CD8-positive, alpha-beta memory T cell (primary cell): ENCODE measurements around the gene DQX1. TPM values are rescaled to one million over a fixed set of nuclear protein-coding genes. Genes with fewer than 3 reads are reported as not detected.
"Not testable (repeated sequence)": the region's sequence is repeated elsewhere in the genome, so short reads cannot be mapped to it uniquely, and the experiment has no call there.

Experiments
- CTCF ChIA-PET: fragments of 350-600 bp; sonication (Branson Sonifier 250); formaldehyde crosslinking; loops from one replicate; lab custom pipeline; 2021; ENCODE audit warnings: antibody characterized with exemption; lab: Charles Lee
- POLR2A ChIA-PET: fragments of 350-600 bp; sonication (Branson Sonifier 250); formaldehyde crosslinking; loops from one replicate; lab custom pipeline; 2021; ENCODE audit warnings: antibody characterized with exemption; lab: Charles Lee
- DNase-seq, 5 donors: peaks; one replicate each; pipeline versions ENCODE4 v3.0.0 to v3.0.0-alpha.2; 2020 to 2022; ENCODE audit warnings: mixed read lengths in 1 of 5
- H3K27ac ChIP-seq: one replicate; pipeline ENCODE4 v1.7.0; 2013; ENCODE audit warnings: low read depth, mild to moderate bottlenecking, low read length, moderate library complexity
- H3K27me3 ChIP-seq: 2 replicates; pipeline ENCODE4 v1.7.0; 2013; ENCODE audit warnings: low read length, mild to moderate bottlenecking; ENCODE audit not compliant: insufficient read depth, poor library complexity, severe bottlenecking
- H3K36me3 ChIP-seq: 2 replicates; pipeline ENCODE4 v1.7.0; 2013; ENCODE audit warnings: mild to moderate bottlenecking, low read length, moderate library complexity; ENCODE audit not compliant: insufficient read depth
- H3K4me1 ChIP-seq: 2 replicates; pipeline ENCODE4 v1.7.0; 2013; ENCODE audit warnings: mild to moderate bottlenecking, low read length, moderate library complexity; ENCODE audit not compliant: insufficient read depth
- H3K4me3 ChIP-seq: 2 replicates; pipeline ENCODE4 v1.7.0; 2013; ENCODE audit warnings: mild to moderate bottlenecking, low read length
- H3K9me3 ChIP-seq: 2 replicates; pipeline ENCODE4 v1.7.0; 2013; ENCODE audit warnings: mild to moderate bottlenecking, low read length
- H3K27ac Mint-ChIP-seq, 8 donors: one replicate each; pipeline ENCODE4 v1.8.0; 2020 to 2021; ENCODE audit warnings: mixed read lengths in 8 of 8, mild to moderate bottlenecking in 6 of 8, inconsistent platforms in 3 of 8, moderate library complexity in 3 of 8
- H3K27me3 Mint-ChIP-seq, 2 donors: one replicate each; pipeline ENCODE4 v1.8.0; 2020 to 2021; ENCODE audit warnings: mixed read lengths in 2 of 2, mild to moderate bottlenecking in 1 of 2, moderate library complexity in 1 of 2
- H3K36me3 Mint-ChIP-seq, 3 donors: one replicate each; pipeline ENCODE4 v1.8.0; 2020 to 2021; ENCODE audit warnings: mixed read lengths in 3 of 3, inconsistent platforms in 1 of 3, mild to moderate bottlenecking in 1 of 3
- H3K4me1 Mint-ChIP-seq, 3 donors: one replicate each; pipeline ENCODE4 v1.8.0; 2020 to 2021; ENCODE audit warnings: mixed read lengths in 3 of 3, inconsistent platforms in 1 of 3, mild to moderate bottlenecking in 1 of 3
- H3K4me3 Mint-ChIP-seq, 7 donors: one replicate each; pipeline ENCODE4 v1.8.0; 2020 to 2021; ENCODE audit warnings: mixed read lengths in 7 of 7, mild to moderate bottlenecking in 6 of 7, moderate library complexity in 4 of 7, inconsistent platforms in 2 of 7
- H3K9me3 Mint-ChIP-seq, 5 donors: one replicate each; pipeline ENCODE4 v1.8.0; 2020 to 2022; ENCODE audit warnings: mixed read lengths in 5 of 5, mild to moderate bottlenecking in 3 of 5, moderate library complexity in 2 of 5, inconsistent platforms in 1 of 5
- polyA plus RNA-seq: library from polyadenylated mRNA; unstranded; fragments of 300-500 nt; fragmentation: Illumina TruSeq; gene quantifications from one replicate; pipeline ENCODE4 v1.2.3, GENCODE V29; 2021
- total RNA-seq, 2 experiments: library from RNA; stranded (reverse); gene quantifications; one replicate each; pipeline ENCODE4 v1.2.3, GENCODE V29; 2021

DQX1 gene
- total and polyA plus RNA-seq, 3 experiments from 2014 or later = 0.51 to 0.83 TPM; not detected in 1

DNA sequence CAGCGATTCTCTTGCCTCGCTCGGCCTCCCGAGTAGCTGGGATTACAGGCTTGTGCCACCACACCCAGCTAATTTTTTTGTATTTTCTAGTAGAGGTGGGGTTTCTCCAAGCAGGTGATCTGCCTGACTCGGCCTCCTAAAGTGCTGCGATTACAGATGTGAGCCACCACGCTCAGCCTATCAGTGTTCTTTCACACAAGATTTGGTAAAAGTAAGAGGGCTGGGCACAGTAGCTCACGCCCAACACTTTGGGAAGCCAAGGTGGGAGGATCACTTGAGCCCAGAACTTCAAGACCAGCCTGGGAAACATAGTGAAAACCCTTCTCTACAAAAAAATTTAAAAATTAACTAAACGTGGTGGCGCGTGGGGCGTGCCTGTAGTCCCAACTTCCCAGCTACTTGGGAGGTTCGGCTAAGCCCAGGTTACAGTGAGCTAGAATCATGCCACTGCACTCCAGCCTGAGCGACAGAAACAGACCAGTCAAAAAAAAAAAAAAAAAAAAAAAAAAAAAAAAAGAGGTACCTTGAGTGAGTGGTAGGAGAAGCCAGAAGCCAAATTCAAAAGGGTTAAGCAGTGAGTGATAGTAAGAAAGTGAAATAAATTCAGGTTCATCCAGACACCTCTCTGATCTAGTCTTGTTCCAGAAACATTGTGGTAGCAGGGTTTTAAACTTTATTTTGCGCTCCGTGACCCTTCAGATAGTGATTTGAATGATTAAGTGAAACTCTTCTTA lies 54.5 kb downstream of the DQX1 start:
- peaks cover 22% of the 10 kb centered on the region for H3K4me1 ChIP-seq
- Mint-ChIP-seq H3K9me3 (no peaks in the 10 kb centered on the region), H3K27me3 (peaks cover 0 to 5% of the 10 kb centered on the region in 2 donors), H3K4me3 (peak overlapping the region; percentile 93 to 98 (median 96)), H3K4me1 (peaks cover 21 to 27% (median 25%) of the 10 kb centered on the region in 3 donors), H3K36me3 (peaks cover 0 to 27% (median 8%) of the 10 kb centered on the region in 3 donors), H3K27ac (peak overlapping the region; percentile 97 to 100 (median 99))
- no peak for DNase-seq
- H3K27ac ChIP-seq = peak overlapping the region; percentile 83
- H3K27me3 ChIP-seq = no peaks in the 10 kb centered on the region
- H3K9me3 ChIP-seq = no peaks in the 10 kb centered on the region
- peaks cover 5% of the 10 kb centered on the region for H3K36me3 ChIP-seq
- ChIA-PET CTCF (interaction anchor here (0.7 to 4.7 kb wide), 4 partner anchors 11 to 62 kb away, joined by 3 to 49 read pairs (median 7); partner anchors contain the start of genes CCDC142, TTC31 and WBP1), POLR2A (interaction anchor here (0.6 to 3.4 kb wide), 7 partner anchors 11 to 105 kb away, joined by 3 to 56 read pairs (median 4); partner anchors contain the start of genes C2orf81, CCDC142, INO80B and TTC31)
- H3K4me3 ChIP-seq = peak overlapping the region; percentile 95

- Mint-ChIP-seq H3K4me3 (peak overlapping the region; percentile 46 to 89 (median 58)), H3K4me1 (peaks cover 25 to 32% (median 30%) of the 10 kb centered on the region in 3 donors), H3K36me3 (peaks cover 0 to 27% (median 8%) of the 10 kb centered on the region in 3 donors), H3K27ac (peak overlapping the region; percentile 26 to 92 (median 85))
- H3K9me3 Mint-ChIP-seq, H3K27me3 Mint-ChIP-seq, H3K9me3 ChIP-seq, H3K27ac ChIP-seq, H3K27me3 ChIP-seq, H3K36me3 ChIP-seq, H3K4me3 ChIP-seq, DNase-seq: not testable (repeated sequence)
- H3K4me1 ChIP-seq = peaks cover 22% of the 10 kb centered on the region
- ChIA-PET CTCF (interaction anchor here (0.7 to 4.7 kb wide), 2 partner anchors 12 to 61 kb away, joined by 3 to 49 read pairs; partner anchors contain the start of genes CCDC142 and TTC31), POLR2A (interaction anchor here (1.2 to 3.4 kb wide), 3 partner anchors 12 to 16 kb away, joined by 4 to 56 read pairs (median 54); partner anchors contain the start of genes CCDC142, INO80B, TTC31 and WBP1)
Observed at GRCh38 chr2:74470742-74471141, 55.3 kb downstream of the DQX1 start.

Other genes starting within 250 kb of the DQX1 start
- 1 to 10 TPM; 1.8 to 1.9 TPM for gene SLC4A5, start 182.8 kb downstream of the DQX1 start, total RNA-seq
- gene SLC4A5, start 182.8 kb downstream of the DQX1 start, polyA plus RNA-seq = 0.13 TPM
- gene DCTN1, start 145.9 kb downstream of the DQX1 start, total RNA-seq = 100 to 1,000 TPM; 113 to 114 TPM
- 90.2 TPM for gene DCTN1, start 145.9 kb downstream of the DQX1 start, polyA plus RNA-seq
- 1 to 10 TPM; 2.7 to 3.2 TPM for gene C2orf81, start 104.6 kb downstream of the DQX1 start, total RNA-seq
- gene C2orf81, start 104.6 kb downstream of the DQX1 start, polyA plus RNA-seq = 2.6 TPM
- 10 to 100 TPM; 75.5 to 86.6 TPM for gene WDR54, start 104.5 kb downstream of the DQX1 start, total RNA-seq
- 55.5 TPM for gene WDR54, start 104.5 kb downstream of the DQX1 start, polyA plus RNA-seq
- gene RTKN, start 84.3 kb downstream of the DQX1 start, total RNA-seq = 1 to 10 TPM; 1.1 to 1.4 TPM
- 1.2 TPM for gene RTKN, start 84.3 kb downstream of the DQX1 start, polyA plus RNA-seq
- gene INO80B, start 71.1 kb downstream of the DQX1 start, total RNA-seq = 10 to 100 TPM; 44.1 to 44.3 TPM
- gene INO80B, start 71.1 kb downstream of the DQX1 start, polyA plus RNA-seq = 7.6 TPM
- gene WBP1, start 67.8 kb downstream of the DQX1 start, total RNA-seq = 10 to 100 TPM; 31.2 to 31.6 TPM
- 37.0 TPM for gene WBP1, start 67.8 kb downstream of the DQX1 start, polyA plus RNA-seq
- 10 to 100 TPM; 82.4 to 88.0 TPM for gene MOGS, start 60.8 kb downstream of the DQX1 start, total RNA-seq
- 48.5 TPM for gene MOGS, start 60.8 kb downstream of the DQX1 start, polyA plus RNA-seq
- 100 to 1,000 TPM; 115 to 118 TPM for gene MRPL53, start 53.6 kb downstream of the DQX1 start, total RNA-seq
- gene MRPL53, start 53.6 kb downstream of the DQX1 start, polyA plus RNA-seq = 108 TPM
- 10 to 100 TPM; 20.3 to 22.8 TPM for gene CCDC142, start 43.2 kb downstream of the DQX1 start, total RNA-seq
- 9.7 TPM for gene CCDC142, start 43.2 kb downstream of the DQX1 start, polyA plus RNA-seq
- gene TTC31, start 43.1 kb downstream of the DQX1 start, total RNA-seq = 10 to 100 TPM; 26.4 to 28.0 TPM
- gene TTC31, start 43.1 kb downstream of the DQX1 start, polyA plus RNA-seq = 20.5 TPM
- gene LBX2, start 26.6 kb downstream of the DQX1 start, total RNA-seq = under 1 TPM; 0.38 to 0.94 TPM
- gene LBX2, start 26.6 kb downstream of the DQX1 start, polyA plus RNA-seq = not detected
- gene PCGF1, start 18.5 kb downstream of the DQX1 start, total RNA-seq = 10 to 100 TPM; 29.6 to 38.7 TPM
- gene PCGF1, start 18.5 kb downstream of the DQX1 start, polyA plus RNA-seq = 17.2 TPM
- gene TLX2, start 11.8 kb downstream of the DQX1 start, total RNA-seq = under 1 TPM; 0.37 to 0.60 TPM
- not detected for gene TLX2, start 11.8 kb downstream of the DQX1 start, polyA plus RNA-seq
- gene AUP1, start 3.5 kb upstream of the DQX1 start, total RNA-seq = 100 to 1,000 TPM; 219 to 225 TPM
- gene AUP1, start 3.5 kb upstream of the DQX1 start, polyA plus RNA-seq = 95.8 TPM
- gene HTRA2, start 3.7 kb upstream of the DQX1 start, total RNA-seq = 10 to 100 TPM; 81.0 to 82.1 TPM
- gene HTRA2, start 3.7 kb upstream of the DQX1 start, polyA plus RNA-seq = 26.0 TPM
- 1 to 10 TPM in 1 of 2 experiments, under 1 TPM in 1; 0.77 to 1.2 TPM for gene LOXL3, start 27.7 kb upstream of the DQX1 start, total RNA-seq
- gene LOXL3, start 27.7 kb upstream of the DQX1 start, polyA plus RNA-seq = 0.08 TPM
- 10 to 100 TPM; 24.4 to 25.2 TPM for gene DOK1, start 28.5 kb upstream of the DQX1 start, total RNA-seq
- 24.0 TPM for gene DOK1, start 28.5 kb upstream of the DQX1 start, polyA plus RNA-seq
- gene M1AP, start 122.1 kb upstream of the DQX1 start, total RNA-seq = not detected
- 0.39 TPM for gene M1AP, start 122.1 kb upstream of the DQX1 start, polyA plus RNA-seq
- gene SEMA4F, start 128.0 kb upstream of the DQX1 start, total RNA-seq = 1 to 10 TPM; 7.8 to 8.5 TPM
- gene SEMA4F, start 128.0 kb upstream of the DQX1 start, polyA plus RNA-seq = 8.3 TPM